ENCODE measurements around the gene ANHX. TPM values are rescaled to one million over a fixed set of nuclear protein-coding genes. Genes with fewer than 3 reads are reported as not detected.

Gene ANHX
- total RNA-seq, 1 experiment from 2014 or later, result not detected

GRCh38 chr12:133225527-133225926 lies 10.2 kb downstream of the ANHX start:
- H3K4me1 ChIP-seq (replicated peaks), result no peaks in the 10 kb centered on the region
- H3K27ac ChIP-seq, result no peak overlapping the region
- no peak for DNase-seq (ENCODE audit: low read depth in 1 of 2, low spot score in 2 of 2)
- H3K27me3 ChIP-seq (replicated peaks), result no peaks in the 10 kb centered on the region
- H3K4me3 ChIP-seq, result no peak overlapping the region
- H3K9me3 ChIP-seq (replicated peaks), result peaks cover 12% of the 10 kb centered on the region; the same call in 1 of the 2 replicates
- H3K36me3 ChIP-seq, result no peaks in the 10 kb centered on the region

- H3K27ac ChIP-seq, result no peak overlapping the region
These were observed 13.5 kb downstream of the ANHX start for GRCh38 chr12:133222211-133222610.

GRCh38 chr12:133221241-133221640 lies 14.4 kb downstream of the ANHX start:
- H3K4me3 ChIP-seq, result no peak overlapping the region
- DNase-seq (ENCODE audit: low read depth in 1 of 2, low spot score in 2 of 2), result no peak
- peaks cover 11% of the 10 kb centered on the region for H3K9me3 ChIP-seq (replicated peaks)
- no peaks in the 10 kb centered on the region for H3K27me3 ChIP-seq (replicated peaks)
- no peak overlapping the region for H3K27ac ChIP-seq
- H3K36me3 ChIP-seq, result no peaks in the 10 kb centered on the region
- no peaks in the 10 kb centered on the region for H3K4me1 ChIP-seq (replicated peaks)

More at GRCh38 chr12:133222211-133222610, 13.5 kb downstream of the ANHX start:
- Histone ChIP-seq H3K36me3 (no peaks in the 10 kb centered on the region), H3K27me3 (replicated peaks) (no peaks in the 10 kb centered on the region), H3K4me1 (replicated peaks) (no peaks in the 10 kb centered on the region), H3K4me3 (no peak overlapping the region), H3K9me3 (replicated peaks) (peaks cover 12% of the 10 kb centered on the region)
- DNase-seq (ENCODE audit: low read depth in 1 of 2, low spot score in 2 of 2), result no peak

- H3K4me3 ChIP-seq, result no peak overlapping the region
- no peaks in the 10 kb centered on the region for H3K36me3 ChIP-seq
- no peak overlapping the region for H3K27ac ChIP-seq
- H3K9me3 ChIP-seq (replicated peaks), result peaks cover 14% of the 10 kb centered on the region
- H3K27me3 ChIP-seq (replicated peaks), result no peaks in the 10 kb centered on the region
- H3K4me1 ChIP-seq (replicated peaks), result no peaks in the 10 kb centered on the region
- no peak for DNase-seq (ENCODE audit: low read depth in 1 of 2, low spot score in 2 of 2)
These were observed 15.2 kb downstream of the ANHX start for GRCh38 chr12:133220521-133220920.

GRCh38 chr12:133217219-133217618 lies 18.5 kb downstream of the ANHX start:
- no peak for DNase-seq (ENCODE audit: low read depth in 1 of 2, low spot score in 2 of 2)
- Histone ChIP-seq H3K9me3 (replicated peaks) (peaks cover 14% of the 10 kb centered on the region), H3K27ac (no peak overlapping the region), H3K27me3 (replicated peaks) (no peaks in the 10 kb centered on the region), H3K36me3 (no peaks in the 10 kb centered on the region), H3K4me1 (replicated peaks) (no peaks in the 10 kb centered on the region), H3K4me3 (no peak overlapping the region)

GRCh38 chr12:133215724-133216123 lies 20.0 kb downstream of the ANHX start:
- DNase-seq (ENCODE audit: low read depth in 1 of 2, low spot score in 2 of 2), result no peak
- no peak overlapping the region for H3K4me3 ChIP-seq
- H3K9me3 ChIP-seq (replicated peaks), result peaks cover 11% of the 10 kb centered on the region; the same call in 1 of the 2 replicates
- H3K4me1 ChIP-seq (replicated peaks), result no peaks in the 10 kb centered on the region
- no peaks in the 10 kb centered on the region for H3K36me3 ChIP-seq
- no peak overlapping the region for H3K27ac ChIP-seq
- H3K27me3 ChIP-seq (replicated peaks), result no peaks in the 10 kb centered on the region

GRCh38 chr12:133206390-133206789 lies 29.3 kb downstream of the ANHX start:
- Histone ChIP-seq H3K9me3 (replicated peaks) (peaks cover 47% of the 10 kb centered on the region), H3K27me3 (replicated peaks) (no peaks in the 10 kb centered on the region), H3K27ac (no peak overlapping the region), H3K36me3 (peaks cover 20% of the 10 kb centered on the region), H3K4me1 (replicated peaks) (no peaks in the 10 kb centered on the region), H3K4me3 (no peak overlapping the region)
- no peak for DNase-seq (ENCODE audit: low read depth in 1 of 2, low spot score in 2 of 2)

GRCh38 chr12:133204264-133204603 lies 31.4 kb downstream of the ANHX start:
- H3K4me3 ChIP-seq, result no peak overlapping the region
- peaks cover 41% of the 10 kb centered on the region for H3K9me3 ChIP-seq (replicated peaks)
- no peak for DNase-seq (ENCODE audit: low read depth in 1 of 2, low spot score in 2 of 2)
- H3K36me3 ChIP-seq, result peaks cover 20% of the 10 kb centered on the region
- no peaks in the 10 kb centered on the region for H3K4me1 ChIP-seq (replicated peaks)
- no peak overlapping the region for H3K27ac ChIP-seq
- no peaks in the 10 kb centered on the region for H3K27me3 ChIP-seq (replicated peaks)

GRCh38 chr12:133203344-133204263 lies 32.1 kb downstream of the ANHX start:
- peaks cover 41% of the 10 kb centered on the region for H3K9me3 ChIP-seq (replicated peaks)

GRCh38 chr12:133202493-133203343 lies 33.0 kb downstream of the ANHX start:
- H3K4me3 ChIP-seq, result no peak overlapping the region
- no peak for DNase-seq (ENCODE audit: low read depth in 1 of 2, low spot score in 2 of 2)
- H3K36me3 ChIP-seq, result peaks cover 20% of the 10 kb centered on the region
- H3K27ac ChIP-seq, result no peak overlapping the region
- peaks cover 38% of the 10 kb centered on the region for H3K9me3 ChIP-seq (replicated peaks)
- H3K4me1 ChIP-seq (replicated peaks), result no peaks in the 10 kb centered on the region
- no peaks in the 10 kb centered on the region for H3K27me3 ChIP-seq (replicated peaks)

More at GRCh38 chr12:133203344-133204263, 32.1 kb downstream of the ANHX start:
- DNase-seq (ENCODE audit: low read depth in 1 of 2, low spot score in 2 of 2), result no peak
- Histone ChIP-seq H3K4me1 (replicated peaks) (no peaks in the 10 kb centered on the region), H3K36me3 (peaks cover 20% of the 10 kb centered on the region), H3K27ac (no peak overlapping the region), H3K27me3 (replicated peaks) (no peaks in the 10 kb centered on the region), H3K4me3 (no peak overlapping the region)

GRCh38 chr12:133201888-133202287 lies 33.8 kb downstream of the ANHX start:
- Histone ChIP-seq H3K36me3 (peaks cover 20% of the 10 kb centered on the region), H3K4me3 (no peak overlapping the region), H3K27ac (no peak overlapping the region), H3K9me3 (replicated peaks) (peaks cover 36% of the 10 kb centered on the region), H3K27me3 (replicated peaks) (no peaks in the 10 kb centered on the region), H3K4me1 (replicated peaks) (no peaks in the 10 kb centered on the region)
- no peak for DNase-seq (ENCODE audit: low read depth in 1 of 2, low spot score in 2 of 2)

- Histone ChIP-seq H3K4me1 (replicated peaks) (no peaks in the 10 kb centered on the region), H3K27ac (no peak overlapping the region), H3K4me3 (no peak overlapping the region), H3K9me3 (replicated peaks) (peaks cover 18% of the 10 kb centered on the region), H3K36me3 (peaks cover 7% of the 10 kb centered on the region; the same call in 1 of the 2 replicates), H3K27me3 (replicated peaks) (no peaks in the 10 kb centered on the region)
- DNase-seq (ENCODE audit: low read depth in 1 of 2, low spot score in 2 of 2), result no peak
These were observed 42.8 kb downstream of the ANHX start for GRCh38 chr12:133192847-133193246.

GRCh38 chr12:133190176-133190575 lies 45.5 kb downstream of the ANHX start:
- H3K9me3 ChIP-seq (replicated peaks), result peaks cover 19% of the 10 kb centered on the region
- no peaks in the 10 kb centered on the region for H3K27me3 ChIP-seq (replicated peaks)
- H3K27ac ChIP-seq, result no peak overlapping the region
- peaks cover 7% of the 10 kb centered on the region; the same call in 1 of the 2 replicates for H3K36me3 ChIP-seq
- no peak for DNase-seq (ENCODE audit: low read depth in 1 of 2, low spot score in 2 of 2)
- H3K4me3 ChIP-seq, result no peak overlapping the region
- H3K4me1 ChIP-seq (replicated peaks), result no peaks in the 10 kb centered on the region
